ENCODE results near the gene VPS13C. TPM values are rescaled to one million over a fixed set of nuclear protein-coding genes. Genes with fewer than 3 reads are reported as not detected.

The VPS13C gene
- total RNA-seq, 1 donor from 2014 or later, result 100 TPM

- DNase-seq (no peak), ATAC-seq (peak; percentile 1 to 54)
- Histone ChIP-seq H3K27me3 (ENCODE audit: low read depth) (no peaks in the 10 kb centered on the region), H3K9me3 (no peaks in the 10 kb centered on the region), H3K27ac (peak overlapping the region; percentile 43), H3K4me1 (peaks cover 41% of the 10 kb centered on the region), H3K36me3 (no peaks in the 10 kb centered on the region), H3K4me3 (no peak overlapping the region)
- intact Hi-C loops (cut with DNase I), result no loop called here
- TF ChIP-seq, protein P1, sequence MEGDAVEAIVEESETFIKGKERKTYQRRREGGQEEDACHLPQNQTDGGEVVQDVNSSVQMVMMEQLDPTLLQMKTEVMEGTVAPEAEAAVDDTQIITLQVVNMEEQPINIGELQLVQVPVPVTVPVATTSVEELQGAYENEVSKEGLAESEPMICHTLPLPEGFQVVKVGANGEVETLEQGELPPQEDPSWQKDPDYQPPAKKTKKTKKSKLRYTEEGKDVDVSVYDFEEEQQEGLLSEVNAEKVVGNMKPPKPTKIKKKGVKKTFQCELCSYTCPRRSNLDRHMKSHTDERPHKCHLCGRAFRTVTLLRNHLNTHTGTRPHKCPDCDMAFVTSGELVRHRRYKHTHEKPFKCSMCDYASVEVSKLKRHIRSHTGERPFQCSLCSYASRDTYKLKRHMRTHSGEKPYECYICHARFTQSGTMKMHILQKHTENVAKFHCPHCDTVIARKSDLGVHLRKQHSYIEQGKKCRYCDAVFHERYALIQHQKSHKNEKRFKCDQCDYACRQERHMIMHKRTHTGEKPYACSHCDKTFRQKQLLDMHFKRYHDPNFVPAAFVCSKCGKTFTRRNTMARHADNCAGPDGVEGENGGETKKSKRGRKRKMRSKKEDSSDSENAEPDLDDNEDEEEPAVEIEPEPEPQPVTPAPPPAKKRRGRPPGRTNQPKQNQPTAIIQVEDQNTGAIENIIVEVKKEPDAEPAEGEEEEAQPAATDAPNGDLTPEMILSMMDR (IDR thresholded peaks at IDR 0.05), result no peak
These were observed 3.8 kb upstream of the VPS13C start for GRCh38 chr15:62063825-62064635.

- Histone ChIP-seq H3K27ac (peak overlapping the region; percentile 98), H3K4me1 (peaks cover 34% of the 10 kb centered on the region), H3K4me3 (peak overlapping the region; percentile 96), H3K9me3 (no peaks in the 10 kb centered on the region), H3K27me3 (ENCODE audit: low read depth) (no peaks in the 10 kb centered on the region), H3K36me3 (no peaks in the 10 kb centered on the region)
- ATAC-seq (no peak), DNase-seq (no peak)
- intact Hi-C loops (cut with DNase I), result no loop called here
- TF ChIP-seq, protein P1 (IDR thresholded peaks at IDR 0.05), result no peak
These were observed 641 bp upstream of the VPS13C start for GRCh38 chr15:62060896-62061280.

GRCh38 chr15:62059816-62060112 is 483 bp downstream of the VPS13C start:
- H3K4me3 ChIP-seq, result peak overlapping the region; percentile 96
- H3K27ac ChIP-seq, result peak overlapping the region; percentile 98
- peaks cover 42% of the 10 kb centered on the region for H3K4me1 ChIP-seq
- TF ChIP-seq, protein P1 (IDR thresholded peaks at IDR 0.05), result no peak
- DNase-seq (peak; percentile 69), ATAC-seq (peak; percentile 81 to 85)
- H3K9me3 ChIP-seq, result no peaks in the 10 kb centered on the region
- no peaks in the 10 kb centered on the region for H3K36me3 ChIP-seq
- H3K27me3 ChIP-seq (ENCODE audit: low read depth), result no peaks in the 10 kb centered on the region
- intact Hi-C loops (cut with DNase I), result no loop called here

DNA sequence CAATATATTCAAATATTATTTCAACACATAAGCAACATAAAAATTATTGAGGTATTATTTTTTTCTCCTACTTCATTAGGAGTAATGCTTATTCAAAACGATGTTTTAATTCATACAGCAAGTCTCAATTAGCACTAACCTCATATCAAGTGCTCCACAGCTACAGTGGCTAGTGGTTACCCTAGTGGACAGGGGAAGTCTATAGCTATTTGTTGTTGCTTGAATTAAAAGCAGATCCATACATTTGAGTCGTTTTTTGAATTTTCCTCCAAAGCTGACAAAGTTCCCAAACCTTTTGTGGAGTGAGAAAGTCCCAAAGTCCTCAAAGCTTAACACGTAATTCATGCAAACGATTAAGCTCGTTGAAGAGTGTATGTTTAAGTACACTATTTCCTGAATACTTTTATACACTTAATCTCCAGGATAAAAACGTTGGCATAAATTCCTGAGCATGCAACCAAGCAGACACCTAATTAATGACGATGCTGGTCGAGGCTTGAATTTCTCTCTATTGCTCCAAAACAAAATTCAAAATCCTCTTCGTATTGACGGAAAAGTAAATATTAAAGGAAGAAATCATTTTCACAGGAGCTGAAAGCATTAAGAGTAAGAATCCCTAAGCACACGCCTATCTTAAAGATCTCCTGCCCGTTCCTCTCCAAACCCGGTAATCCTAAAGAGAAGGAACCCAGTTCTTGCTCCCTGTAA is 985 bp downstream of the VPS13C start:
- Histone ChIP-seq H3K27me3 (ENCODE audit: low read depth) (no peaks in the 10 kb centered on the region), H3K4me3 (peak overlapping the region; percentile 96), H3K4me1 (peaks cover 45% of the 10 kb centered on the region), H3K9me3 (no peaks in the 10 kb centered on the region), H3K36me3 (no peaks in the 10 kb centered on the region), H3K27ac (peak overlapping the region; percentile 98)
- ATAC-seq, result peak in 1 of 2 donors; percentile 7
- intact Hi-C loops (cut with DNase I), result no loop called here
- TF ChIP-seq, protein P1 (IDR thresholded peaks at IDR 0.05), result no peak
- DNase-seq, result no peak

DNA sequence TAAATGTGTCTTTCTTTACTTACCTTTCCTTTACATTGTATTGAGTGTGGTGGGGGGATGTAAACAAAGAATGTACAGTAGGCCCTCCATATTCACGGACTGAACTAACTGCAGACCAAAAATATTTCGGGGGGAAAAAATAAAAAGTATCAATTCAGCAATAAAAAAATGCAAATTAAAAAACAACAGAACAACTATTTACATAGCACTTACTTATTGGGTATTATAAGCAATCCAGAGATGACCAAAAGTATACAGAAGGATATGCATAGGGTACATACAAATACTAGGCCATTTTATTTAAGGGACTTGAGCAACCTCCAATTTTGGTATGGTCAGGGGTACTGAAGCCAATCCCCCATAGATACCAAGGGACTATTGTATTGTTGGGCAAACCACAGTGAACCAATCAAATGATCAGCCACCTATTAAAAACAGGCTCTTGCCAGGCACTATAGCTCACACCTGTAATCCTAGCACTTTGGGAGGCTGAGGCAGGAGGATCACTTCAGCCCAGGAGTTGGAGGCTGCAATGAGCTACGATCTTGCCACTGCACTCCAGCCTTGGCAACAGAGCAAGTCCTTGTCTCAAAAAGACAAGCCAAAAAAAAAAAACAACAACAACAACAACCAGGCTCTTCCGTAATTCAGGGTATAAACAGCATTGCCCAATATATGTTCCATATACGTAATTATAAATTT is 1.8 kb downstream of the VPS13C start:
- intact Hi-C loops (cut with DNase I), result no loop called here
- DNase-seq (no peak), ATAC-seq (no peak)
- no peaks in the 10 kb centered on the region for H3K9me3 ChIP-seq
- TF ChIP-seq, protein P1 (IDR thresholded peaks at IDR 0.05), result no peak
- H3K4me1 ChIP-seq, result peaks cover 51% of the 10 kb centered on the region
- no peak overlapping the region for H3K4me3 ChIP-seq
- H3K27ac ChIP-seq, result no peak overlapping the region
- no peaks in the 10 kb centered on the region for H3K27me3 ChIP-seq (ENCODE audit: low read depth)
- no peaks in the 10 kb centered on the region for H3K36me3 ChIP-seq

All from lower lobe of right lung (tissue), 2 donors.